Mesenchymal stem cell (in vitro differentiated cells and primary cell): ENCODE data around the gene GOLGA6A.
"Not testable (repeated sequence)": the region's sequence is repeated elsewhere in the genome, so short reads cannot be mapped to it uniquely, and the experiment has no call there.

Source experiments
- DNase-seq: peaks from one replicate; pipeline ENCODE4 v3.0.0-alpha.2; 2013
- H2AFZ ChIP-seq: one replicate; pipeline ENCODE4 v1.6.1; 2013; ENCODE audit warnings: low read depth, mild to moderate bottlenecking, control low read depth, inconsistent platforms, low read length, moderate library complexity
- H2AK5ac ChIP-seq: 2 replicates; pipeline ENCODE4 v1.6.1; 2013; ENCODE audit warnings: low read length, moderate library complexity, mild to moderate bottlenecking, inconsistent platforms; ENCODE audit not compliant: severe bottlenecking
- H2BK120ac ChIP-seq: one replicate; pipeline ENCODE4 v1.6.1; 2013; ENCODE audit warnings: low read depth, mild to moderate bottlenecking, inconsistent platforms, low read length, moderate library complexity
- H2BK12ac ChIP-seq, 2 experiments: one replicate each; pipeline ENCODE4 v1.6.1; 2013; ENCODE audit warnings: inconsistent platforms in 2 of 2, low read length in 2 of 2, mild to moderate bottlenecking in 2 of 2, moderate library complexity in 2 of 2, control low read depth in 1 of 2
- H2BK15ac ChIP-seq: one replicate; pipeline ENCODE4 v1.6.1; 2013; ENCODE audit warnings: mild to moderate bottlenecking, low read depth, inconsistent platforms; ENCODE audit not compliant: poor library complexity, severe bottlenecking
- H2BK5ac ChIP-seq: 2 replicates; pipeline ENCODE4 v1.6.1; 2013; ENCODE audit warnings: low read depth, mild to moderate bottlenecking, low read length, control low read depth, inconsistent platforms; ENCODE audit not compliant: poor library complexity, severe bottlenecking
- H3K14ac ChIP-seq, 2 experiments: one replicate each; pipeline ENCODE4 v1.6.1; 2013; ENCODE audit warnings: inconsistent platforms in 2 of 2, low read length in 2 of 2, control low read depth in 1 of 2, mild to moderate bottlenecking in 1 of 2, moderate library complexity in 1 of 2
- H3K18ac ChIP-seq, 2 experiments: one replicate each; pipeline ENCODE4 v1.6.1; 2013; ENCODE audit warnings: inconsistent platforms in 2 of 2, low read length in 2 of 2, control low read depth in 1 of 2, low read depth in 1 of 2, mild to moderate bottlenecking in 1 of 2
- H3K23ac ChIP-seq, 2 experiments: one replicate each; pipeline ENCODE4 v1.6.1; 2013; ENCODE audit warnings: inconsistent platforms in 2 of 2, low read length in 2 of 2, mild to moderate bottlenecking in 2 of 2, moderate library complexity in 2 of 2, control low read depth in 1 of 2
- H3K27ac ChIP-seq: 2 replicates; pipeline ENCODE4 v1.5.1; 2013; ENCODE audit warnings: mild to moderate bottlenecking, moderate library complexity, low read length, control low read depth, inconsistent platforms; ENCODE audit not compliant: poor library complexity, severe bottlenecking
- H3K27me3 ChIP-seq, 2 experiments: 2 replicates each; pipeline versions ENCODE4 v1.6.1 to v1.7.0; 2013; ENCODE audit warnings: low read length in 2 of 2, mild to moderate bottlenecking in 2 of 2, moderate library complexity in 2 of 2, control low read depth in 1 of 2, inconsistent platforms in 1 of 2; ENCODE audit not compliant: control insufficient read depth in 1 of 2, insufficient read depth in 1 of 2
- H3K36me3 ChIP-seq, 2 experiments: 2 replicates each; pipeline versions ENCODE4 v1.6.1 to v1.7.0; 2013; ENCODE audit warnings: low read length in 2 of 2, control low read depth in 1 of 2, inconsistent platforms in 1 of 2, low read depth in 1 of 2, mild to moderate bottlenecking in 1 of 2; ENCODE audit not compliant: insufficient read depth in 2 of 2, control insufficient read depth in 1 of 2
- H3K4ac ChIP-seq, 2 experiments: one replicate each; pipeline ENCODE4 v1.6.1; 2013; ENCODE audit warnings: inconsistent platforms in 2 of 2, low read length in 2 of 2, mild to moderate bottlenecking in 2 of 2, moderate library complexity in 2 of 2, control low read depth in 1 of 2, low read depth in 1 of 2
- H3K4me1 ChIP-seq: 2 replicates; pipeline ENCODE4 v1.6.1; 2013; ENCODE audit warnings: low read depth, low read length, control low read depth; ENCODE audit not compliant: control insufficient read depth, insufficient read depth
- H3K4me2 ChIP-seq: 2 replicates; pipeline ENCODE4 v1.6.1; 2013; ENCODE audit warnings: low read length, mild to moderate bottlenecking, inconsistent platforms; ENCODE audit not compliant: poor library complexity, severe bottlenecking
- H3K4me3 ChIP-seq, 2 experiments: 2 replicates each; pipeline versions ENCODE4 v1.5.1 to v1.7.0; 2013; ENCODE audit warnings: low read length in 2 of 2, mild to moderate bottlenecking in 2 of 2, control low read depth in 1 of 2, low read depth in 1 of 2; ENCODE audit not compliant: insufficient read depth in 1 of 2
- H3K79me1 ChIP-seq: replicated peaks from 2 replicates; pipeline ENCODE4 v1.6.1; 2013; ENCODE audit warnings: mild to moderate bottlenecking, control low read depth, low read length, inconsistent platforms; ENCODE audit not compliant: poor library complexity, severe bottlenecking
- H3K9ac ChIP-seq: 2 replicates; pipeline ENCODE4 v1.7.0; 2013; ENCODE audit warnings: mild to moderate bottlenecking, low read length, moderate library complexity
- H3K9me3 ChIP-seq: 2 replicates; pipeline ENCODE4 v1.7.0; 2013; ENCODE audit warnings: mild to moderate bottlenecking, low read length; ENCODE audit not compliant: control insufficient read depth
- H4K8ac ChIP-seq: one replicate; pipeline ENCODE4 v1.6.1; 2013; ENCODE audit warnings: inconsistent platforms, mild to moderate bottlenecking, low read length, moderate library complexity
- H4K91ac ChIP-seq: one replicate; pipeline ENCODE4 v1.6.1; 2013; ENCODE audit warnings: mild to moderate bottlenecking, low read length, inconsistent platforms
- WGBS: methylation state at CpG from one replicate; pipeline ENCODE4 v1.1.7; 2013; ENCODE audit warnings: mixed read lengths; 5-methylcytosine and 5-hydroxymethylcytosine counted together

The GOLGA6A gene

DNA sequence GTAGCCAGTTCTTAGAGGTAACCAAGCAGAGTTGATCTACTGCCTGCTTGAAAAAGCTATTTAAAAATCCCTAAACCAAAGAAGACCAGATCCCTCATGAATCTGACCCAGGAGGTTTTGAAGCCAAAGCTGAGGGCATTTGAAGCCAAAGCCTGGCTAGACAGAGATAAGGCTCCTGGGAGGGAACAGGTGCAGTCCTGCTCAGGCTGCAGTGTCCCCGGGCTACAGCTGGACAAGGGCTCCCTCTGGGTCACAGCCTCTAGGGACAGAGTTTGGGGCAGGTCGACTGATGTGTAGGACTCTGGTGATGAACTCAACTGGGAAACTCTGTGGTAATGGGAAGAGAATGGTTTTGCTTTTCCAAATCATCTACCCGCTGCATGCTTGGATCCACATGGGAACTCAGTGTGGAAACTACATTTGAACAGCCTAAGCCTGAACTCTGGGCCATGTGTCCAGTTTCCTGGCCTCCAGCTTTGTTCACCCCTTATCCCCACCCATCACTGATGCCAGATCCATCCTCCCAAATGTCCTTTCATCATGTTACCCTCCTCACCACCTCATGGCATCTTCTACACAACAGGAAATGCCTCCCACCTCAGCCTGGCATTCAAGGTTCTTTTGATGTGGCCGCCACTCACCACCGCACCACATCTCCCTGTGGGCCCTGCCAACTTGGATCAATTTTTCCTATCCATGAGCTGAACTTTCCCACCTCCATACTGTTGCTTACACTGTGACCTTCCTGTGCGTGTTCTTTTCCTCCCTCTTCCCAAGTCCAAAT lies 23.1 kb downstream of the GOLGA6A start:
- not testable (repeated sequence) for H3K18ac ChIP-seq, H3K23ac ChIP-seq, H3K36me3 ChIP-seq, H4K8ac ChIP-seq, H2BK120ac ChIP-seq, H4K91ac ChIP-seq, H3K4me3 ChIP-seq, H3K79me1 ChIP-seq, H3K9ac ChIP-seq, H3K4ac ChIP-seq, DNase-seq, H3K9me3 ChIP-seq, H2BK5ac ChIP-seq, H3K4me2 ChIP-seq, H2AK5ac ChIP-seq, H2BK15ac ChIP-seq, H2BK12ac ChIP-seq, H3K14ac ChIP-seq, H3K27ac ChIP-seq, H3K4me1 ChIP-seq, H2AFZ ChIP-seq
- WGBS = 77% methylated on average over 5 of the region's 6 CpGs
- H3K27me3 ChIP-seq = peaks cover 14 to 16% of the 10 kb centered on the region in 2 experiments

DNA sequence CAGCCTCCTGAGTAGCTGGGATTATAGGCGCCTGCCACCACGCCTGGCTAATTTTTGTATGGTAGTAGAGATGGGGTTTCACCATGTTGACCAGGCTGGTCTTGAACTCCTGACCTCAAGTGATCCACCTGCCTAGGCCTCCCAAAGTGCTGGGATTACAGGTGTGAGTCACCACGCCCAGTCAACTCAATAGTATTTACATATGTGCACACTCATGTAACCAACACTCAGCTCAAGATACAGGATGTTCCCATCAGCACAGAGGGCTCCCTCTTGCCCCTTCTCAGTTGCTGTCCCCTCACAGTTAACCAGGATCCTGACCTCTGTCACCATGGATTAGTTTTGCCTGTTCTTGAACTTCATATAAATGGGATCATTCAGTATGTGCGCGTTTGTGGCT lies 26.0 kb downstream of the GOLGA6A start:
- not testable (repeated sequence) for DNase-seq, H3K79me1 ChIP-seq, H2BK5ac ChIP-seq, H3K18ac ChIP-seq, H2AFZ ChIP-seq, H4K91ac ChIP-seq, H2BK12ac ChIP-seq, H2BK120ac ChIP-seq, H3K23ac ChIP-seq, H3K4ac ChIP-seq, H3K36me3 ChIP-seq, H2BK15ac ChIP-seq, H3K9ac ChIP-seq, H2AK5ac ChIP-seq, H3K4me3 ChIP-seq, H3K9me3 ChIP-seq, H3K4me1 ChIP-seq, H3K4me2 ChIP-seq, H3K27ac ChIP-seq, H4K8ac ChIP-seq, H3K14ac ChIP-seq
- peaks cover 12 to 14% of the 10 kb centered on the region in 2 experiments for H3K27me3 ChIP-seq
- 98% methylated on average over 4 of the region's 5 CpGs for WGBS

GRCh38 chr15:74055804-74056203 lies 26.5 kb downstream of the GOLGA6A start:
- no peak overlapping the region for H3K14ac ChIP-seq
- peaks cover 5% of the 10 kb centered on the region for H3K4me1 ChIP-seq
- H2BK12ac ChIP-seq = no peak overlapping the region
- peaks cover 11 to 14% of the 10 kb centered on the region in 2 experiments for H3K27me3 ChIP-seq
- no peak overlapping the region for H2AFZ ChIP-seq
- no peaks in the 10 kb centered on the region for H3K9me3 ChIP-seq
- DNase-seq = no peak
- H4K8ac ChIP-seq = no peak overlapping the region
- no peaks in the 10 kb centered on the region for H3K79me1 ChIP-seq
- H2BK15ac ChIP-seq = no peak overlapping the region
- no peak overlapping the region for H2BK5ac ChIP-seq
- no peak overlapping the region for H3K18ac ChIP-seq
- H3K4ac ChIP-seq = no peak overlapping the region
- no peak overlapping the region for H3K4me3 ChIP-seq
- H3K4me2 ChIP-seq = no peak overlapping the region
- H4K91ac ChIP-seq = no peak overlapping the region
- H3K23ac ChIP-seq = no peak overlapping the region
- no peak overlapping the region for H3K9ac ChIP-seq
- no peak overlapping the region for H2BK120ac ChIP-seq
- 94% methylated on average over 1 of the region's 2 CpGs for WGBS
- H2AK5ac ChIP-seq = no peak overlapping the region
- no peak overlapping the region for H3K27ac ChIP-seq
- H3K36me3 ChIP-seq = no peaks in the 10 kb centered on the region

- no peaks in the 10 kb centered on the region for H3K79me1 ChIP-seq
- H2AFZ ChIP-seq = no peak overlapping the region
- H3K36me3 ChIP-seq = no peaks in the 10 kb centered on the region
- no peak overlapping the region for H4K91ac ChIP-seq
- peaks cover 13% of the 10 kb centered on the region for H3K4me1 ChIP-seq
- no peak overlapping the region for H3K18ac ChIP-seq
- peak overlapping the region; percentile 67 for H3K9ac ChIP-seq
- H4K8ac ChIP-seq = no peak overlapping the region
- no peak overlapping the region for H3K14ac ChIP-seq
- H2BK12ac ChIP-seq = no peak overlapping the region
- H3K4me2 ChIP-seq = peak overlapping the region; percentile 30
- peak overlapping the region in 1 of 2 experiments; percentile 65 for H3K4me3 ChIP-seq
- H3K27me3 ChIP-seq = peaks cover under 1 to 7% of the 10 kb centered on the region in 2 experiments
- H3K4ac ChIP-seq = no peak overlapping the region
- H2BK120ac ChIP-seq = no peak overlapping the region
- no peak overlapping the region for H3K23ac ChIP-seq
- no peak overlapping the region for H2BK5ac ChIP-seq
- no peak overlapping the region for H2BK15ac ChIP-seq
- DNase-seq = peak; percentile 56
- H3K9me3 ChIP-seq = no peaks in the 10 kb centered on the region
- no peak overlapping the region for H3K27ac ChIP-seq
- 16% methylated on average over 15 of the region's 17 CpGs for WGBS
- H2AK5ac ChIP-seq = no peak overlapping the region
These were observed 28.3 kb downstream of the GOLGA6A start for GRCh38 chr15:74053941-74054529.
